Ishikawa (cell line): Measurements from ENCODE around the gene DCAF11.

Experiments used
- CEBPB ChIP-seq: IDR thresholded peaks from 2 replicates; pipeline ENCODE4 v1.6.1; 2012
- CREB1 ChIP-seq: IDR thresholded peaks from 2 replicates; pipeline ENCODE4 v1.6.1; 2012; ENCODE audit warnings: low read depth
- EGR1 ChIP-seq: IDR thresholded peaks from 2 replicates; pipeline ENCODE4 v1.6.1; 2012
- EP300 ChIP-seq: IDR thresholded peaks from 2 replicates; pipeline ENCODE4 v1.6.1; 2012; ENCODE audit warnings: borderline replicate concordance
- FOXM1 ChIP-seq: IDR thresholded peaks from 2 replicates; pipeline ENCODE4 v1.6.1; 2012; ENCODE audit warnings: low read depth, borderline replicate concordance
- NFIC ChIP-seq: IDR thresholded peaks from 2 replicates; pipeline ENCODE4 v1.6.1; 2012
- RAD21 ChIP-seq: IDR thresholded peaks from 2 replicates; pipeline ENCODE4 v1.6.1; 2012; ENCODE audit warnings: low read depth
- TAF1 ChIP-seq: IDR thresholded peaks from 2 replicates; pipeline ENCODE4 v1.6.1; 2012; ENCODE audit warnings: low read depth, mild to moderate bottlenecking
- TCF12 ChIP-seq: IDR thresholded peaks from 2 replicates; pipeline ENCODE4 v1.6.1; 2012; ENCODE audit warnings: low read depth
- TEAD4 ChIP-seq: IDR thresholded peaks from 2 replicates; pipeline ENCODE4 v1.6.1; 2012
- YY1 ChIP-seq: IDR thresholded peaks from 2 replicates; pipeline ENCODE4 v1.6.1; 2012; ENCODE audit warnings: low read depth
- ZBTB7A ChIP-seq: IDR thresholded peaks from 2 replicates; pipeline ENCODE4 v1.6.1; 2012; ENCODE audit warnings: low read depth
- TF ChIP-seq, protein P1 (sequence below): IDR thresholded peaks from 2 replicates; pipeline ENCODE4 v1.6.1; 2012; ENCODE audit warnings: low read depth, mild to moderate bottlenecking
- TF ChIP-seq, protein P2 (sequence below): IDR thresholded peaks from 2 replicates; pipeline ENCODE4 v1.6.1; 2012
- TF ChIP-seq, protein P3 (sequence below): IDR thresholded peaks from 2 replicates; pipeline ENCODE4 v1.6.1; 2012

Gene DCAF11

DNA sequence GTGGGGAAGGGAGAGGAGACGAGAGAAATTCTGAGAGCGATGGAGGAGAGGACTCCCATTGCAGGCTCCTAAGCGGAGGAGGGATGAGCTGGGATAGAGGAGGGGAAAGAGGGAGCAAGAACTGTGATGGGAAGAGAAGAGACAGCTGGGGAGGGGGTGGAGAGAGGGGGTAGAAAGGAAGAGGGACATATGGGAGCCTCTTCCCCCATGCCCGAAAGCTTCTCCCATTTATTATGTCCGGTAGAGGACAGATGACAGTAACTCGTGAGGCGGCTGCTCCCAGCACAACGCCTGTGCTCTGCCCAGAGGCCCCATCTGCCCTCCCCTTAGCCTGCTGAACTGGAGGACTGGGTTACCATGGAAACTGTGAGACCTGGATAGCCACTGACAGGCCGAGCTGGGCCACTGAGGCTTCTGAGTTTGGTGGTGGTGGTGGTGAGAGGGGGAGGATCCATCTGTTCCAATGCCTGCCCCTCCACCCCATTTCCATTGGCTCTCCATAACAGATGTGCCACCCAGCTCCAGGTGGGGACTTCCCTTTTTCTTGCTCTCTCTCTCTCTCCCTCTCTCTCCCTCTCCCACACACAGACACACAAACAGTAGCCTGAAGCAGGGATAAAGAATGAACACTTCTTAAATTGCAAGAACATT is 35.0 kb upstream of the DCAF11 start:
- TF ChIP-seq, protein P1, sequence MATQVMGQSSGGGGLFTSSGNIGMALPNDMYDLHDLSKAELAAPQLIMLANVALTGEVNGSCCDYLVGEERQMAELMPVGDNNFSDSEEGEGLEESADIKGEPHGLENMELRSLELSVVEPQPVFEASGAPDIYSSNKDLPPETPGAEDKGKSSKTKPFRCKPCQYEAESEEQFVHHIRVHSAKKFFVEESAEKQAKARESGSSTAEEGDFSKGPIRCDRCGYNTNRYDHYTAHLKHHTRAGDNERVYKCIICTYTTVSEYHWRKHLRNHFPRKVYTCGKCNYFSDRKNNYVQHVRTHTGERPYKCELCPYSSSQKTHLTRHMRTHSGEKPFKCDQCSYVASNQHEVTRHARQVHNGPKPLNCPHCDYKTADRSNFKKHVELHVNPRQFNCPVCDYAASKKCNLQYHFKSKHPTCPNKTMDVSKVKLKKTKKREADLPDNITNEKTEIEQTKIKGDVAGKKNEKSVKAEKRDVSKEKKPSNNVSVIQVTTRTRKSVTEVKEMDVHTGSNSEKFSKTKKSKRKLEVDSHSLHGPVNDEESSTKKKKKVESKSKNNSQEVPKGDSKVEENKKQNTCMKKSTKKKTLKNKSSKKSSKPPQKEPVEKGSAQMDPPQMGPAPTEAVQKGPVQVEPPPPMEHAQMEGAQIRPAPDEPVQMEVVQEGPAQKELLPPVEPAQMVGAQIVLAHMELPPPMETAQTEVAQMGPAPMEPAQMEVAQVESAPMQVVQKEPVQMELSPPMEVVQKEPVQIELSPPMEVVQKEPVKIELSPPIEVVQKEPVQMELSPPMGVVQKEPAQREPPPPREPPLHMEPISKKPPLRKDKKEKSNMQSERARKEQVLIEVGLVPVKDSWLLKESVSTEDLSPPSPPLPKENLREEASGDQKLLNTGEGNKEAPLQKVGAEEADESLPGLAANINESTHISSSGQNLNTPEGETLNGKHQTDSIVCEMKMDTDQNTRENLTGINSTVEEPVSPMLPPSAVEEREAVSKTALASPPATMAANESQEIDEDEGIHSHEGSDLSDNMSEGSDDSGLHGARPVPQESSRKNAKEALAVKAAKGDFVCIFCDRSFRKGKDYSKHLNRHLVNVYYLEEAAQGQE, result no peak
- TF ChIP-seq NFIC, result no peak
- TF ChIP-seq EGR1, result no peak
- TF ChIP-seq RAD21, result no peak
- TF ChIP-seq ZBTB7A, result no peak
- no peak for TF ChIP-seq TEAD4
- no peak for TF ChIP-seq TCF12
- TF ChIP-seq FOXM1, result no peak
- no peak for TF ChIP-seq YY1
- TF ChIP-seq, protein P2, sequence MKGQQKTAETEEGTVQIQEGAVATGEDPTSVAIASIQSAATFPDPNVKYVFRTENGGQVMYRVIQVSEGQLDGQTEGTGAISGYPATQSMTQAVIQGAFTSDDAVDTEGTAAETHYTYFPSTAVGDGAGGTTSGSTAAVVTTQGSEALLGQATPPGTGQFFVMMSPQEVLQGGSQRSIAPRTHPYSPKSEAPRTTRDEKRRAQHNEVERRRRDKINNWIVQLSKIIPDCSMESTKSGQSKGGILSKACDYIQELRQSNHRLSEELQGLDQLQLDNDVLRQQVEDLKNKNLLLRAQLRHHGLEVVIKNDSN, result no peak
- TF ChIP-seq, protein P3, sequence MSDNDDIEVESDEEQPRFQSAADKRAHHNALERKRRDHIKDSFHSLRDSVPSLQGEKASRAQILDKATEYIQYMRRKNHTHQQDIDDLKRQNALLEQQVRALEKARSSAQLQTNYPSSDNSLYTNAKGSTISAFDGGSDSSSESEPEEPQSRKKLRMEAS, result no peak
- no peak for TF ChIP-seq CREB1
- TF ChIP-seq EP300, result no peak

DNA sequence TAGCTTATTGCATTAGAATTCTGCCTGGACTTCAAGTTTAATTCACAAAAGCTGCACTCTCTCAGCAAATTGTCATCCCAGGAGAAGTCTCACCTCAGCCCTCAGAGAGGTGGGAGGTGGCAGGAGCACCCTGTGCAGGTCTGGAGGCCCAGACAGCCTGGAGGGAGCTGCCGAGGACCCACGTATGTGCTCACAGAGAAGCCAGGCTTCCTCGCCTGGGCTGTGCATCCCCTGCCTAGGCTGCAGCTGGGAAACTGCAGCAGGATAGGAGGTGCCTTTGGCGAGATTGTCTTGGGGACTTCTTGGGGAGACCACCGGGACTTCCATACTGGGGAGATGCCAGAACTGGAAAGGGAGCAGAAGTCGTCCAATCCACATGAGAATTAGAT is 34.4 kb upstream of the DCAF11 start:
- TF ChIP-seq, protein P1, result no peak
- no peak for TF ChIP-seq ZBTB7A
- TF ChIP-seq TAF1, result no peak
- no peak for TF ChIP-seq FOXM1
- no peak for TF ChIP-seq TEAD4
- no peak for TF ChIP-seq YY1
- TF ChIP-seq CEBPB, result no peak
- TF ChIP-seq NFIC, result no peak
- no peak for TF ChIP-seq EGR1
- TF ChIP-seq RAD21, result no peak
- TF ChIP-seq, protein P3, result no peak
- no peak for TF ChIP-seq EP300
- TF ChIP-seq CREB1, result no peak
- TF ChIP-seq TCF12, result no peak
- TF ChIP-seq, protein P2, result no peak

DNA sequence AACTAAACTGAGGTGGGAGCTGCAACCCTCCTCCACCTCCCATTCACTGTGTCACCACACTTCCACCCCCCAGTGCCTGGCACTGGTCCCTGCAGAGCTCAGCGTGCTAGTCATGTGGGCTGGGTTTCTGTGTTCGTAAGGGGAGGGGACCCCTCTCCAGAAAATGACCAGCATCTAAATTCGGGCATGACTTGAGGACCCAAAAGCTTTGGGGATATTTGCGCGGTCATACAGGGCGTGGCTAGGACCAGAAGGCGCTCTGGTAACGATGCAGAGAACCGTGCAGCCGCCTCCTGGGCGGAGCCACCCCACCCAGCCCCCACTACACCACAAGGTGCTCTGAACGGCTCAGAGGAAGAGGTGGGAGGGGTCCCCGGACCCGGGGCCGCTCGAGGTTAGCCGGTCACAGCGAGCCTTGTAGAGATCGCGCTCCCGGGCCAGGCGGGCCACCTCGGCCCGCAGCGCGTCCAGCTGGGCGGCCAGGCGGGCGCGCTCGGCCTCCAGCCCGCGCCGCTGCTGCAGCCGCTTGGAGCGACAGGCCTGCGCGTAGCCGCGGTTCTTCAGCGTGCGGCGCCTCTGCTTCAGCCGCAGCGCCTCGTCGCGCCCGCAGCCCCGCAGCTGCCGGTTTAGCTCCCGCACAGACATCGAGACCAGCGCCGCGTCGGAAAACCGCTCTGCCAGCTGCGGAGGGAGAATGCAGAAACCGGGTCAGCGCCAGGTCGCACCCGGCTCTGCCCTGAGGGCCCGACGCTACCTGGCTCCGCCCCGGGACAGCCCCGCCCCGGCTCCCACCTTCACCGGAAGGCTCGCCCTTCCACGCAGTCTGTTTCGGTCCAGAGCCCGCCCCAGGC is 33.5 kb upstream of the DCAF11 start:
- TF ChIP-seq, protein P3, result peak; percentile 33; the same call in 1 of the 2 replicates
- TF ChIP-seq TEAD4, result peak; percentile 16; the same call in 1 of the 2 replicates
- TF ChIP-seq CEBPB, result no peak
- TF ChIP-seq, protein P2, result no peak
- TF ChIP-seq EGR1, result no peak
- peak; percentile 56 for TF ChIP-seq TAF1
- no peak for TF ChIP-seq RAD21
- no peak for TF ChIP-seq CREB1
- TF ChIP-seq EP300, result no peak
- TF ChIP-seq NFIC, result no peak
- no peak for TF ChIP-seq TCF12
- TF ChIP-seq, protein P1, result no peak
